H1 (cell line): ENCODE measurements around the gene MEX3B. TPM values are rescaled to one million over a fixed set of nuclear protein-coding genes. Genes with fewer than 3 reads are reported as not detected.

ENCODE experiments used
- CTCF ChIA-PET: fragments of 300-600 bp; sonication (Branson Sonifier 250); formaldehyde crosslinking; loops from one replicate; lab custom pipeline; 2021; ENCODE audit not compliant: partially characterized antibody; lab: Charles Lee
- POLR2A ChIA-PET: fragments of 300-600 bp; sonication (Branson Sonifier 250); formaldehyde crosslinking; loops from one replicate; lab custom pipeline; 2021; ENCODE audit warnings: inconsistent platforms; ENCODE audit not compliant: partially characterized antibody; lab: Charles Lee
- DNase-seq, 2 experiments: peaks; one replicate each; pipeline versions ENCODE4 v3.0.0 to v3.0.0-alpha.2; 2010 to 2022; ENCODE audit warnings: low spot score in 2 of 2, low read depth in 1 of 2, mixed read lengths in 1 of 2
- FAIRE-seq: peaks from 2 replicates; lab custom pipeline; 2011; peaks lifted over from hg19 to GRCh38; lab: Jason Lieb, UNC
- H2AFZ ChIP-seq: 2 replicates; pipeline ENCODE4 v1.8.1; 2012; ENCODE audit warnings: low read length, inconsistent platforms
- H2AK5ac ChIP-seq: 2 replicates; pipeline ENCODE4 v1.6.1; 2013; ENCODE audit warnings: low read depth, low read length
- H2BK120ac ChIP-seq: replicated peaks from 2 replicates; pipeline ENCODE3; 2013; ENCODE audit warnings: low read depth, low read length, inconsistent platforms
- H2BK12ac ChIP-seq: 2 replicates; pipeline ENCODE4 v1.6.1; 2013; ENCODE audit warnings: low read depth, low read length
- H2BK15ac ChIP-seq: 2 replicates; pipeline ENCODE4 v1.6.1; 2013; ENCODE audit warnings: low read length
- H2BK20ac ChIP-seq: 2 replicates; pipeline ENCODE4 v1.6.1; 2013; ENCODE audit warnings: low read length
- H2BK5ac ChIP-seq: 2 replicates; pipeline ENCODE4 v1.6.1; 2013; ENCODE audit warnings: low read depth, low read length
- H3K14ac ChIP-seq: 2 replicates; pipeline ENCODE4 v1.6.1; 2013; ENCODE audit warnings: inconsistent platforms; ENCODE audit not compliant: insufficient read length
- H3K18ac ChIP-seq: 2 replicates; pipeline ENCODE4 v1.6.1; 2013; ENCODE audit warnings: low read length; ENCODE audit errors: extremely low read depth
- H3K23ac ChIP-seq: 2 replicates; pipeline ENCODE4 v1.6.1; 2013; ENCODE audit warnings: inconsistent platforms; ENCODE audit not compliant: insufficient read length
- H3K23me2 ChIP-seq: 2 replicates; pipeline ENCODE4 v1.6.1; 2013; ENCODE audit warnings: low read depth, low read length
- H3K27ac ChIP-seq: 2 replicates; pipeline ENCODE4 v1.6.1; 2011; ENCODE audit warnings: low read depth, low read length, inconsistent platforms
- H3K27me3 ChIP-seq, 4 experiments: replicated peaks in 1 of 4; 1 replicate in 1 of 4; 2 replicates in 3 of 4; pipeline versions ENCODE4 v1.6.1 to v1.8.1; 2011 to 2013; ENCODE audit warnings: low read length in 3 of 4, mild to moderate bottlenecking in 3 of 4, inconsistent platforms in 2 of 4, mixed read lengths in 2 of 4, moderate library complexity in 1 of 4; ENCODE audit not compliant: control insufficient read depth in 3 of 4, insufficient read depth in 3 of 4; ENCODE audit errors: extremely low read depth in 1 of 4
- H3K36me3 ChIP-seq, 4 experiments: 2 replicates each; pipeline versions ENCODE4 v1.6.1 to v1.8.1; 2011 to 2013; ENCODE audit warnings: mild to moderate bottlenecking in 4 of 4, low read length in 3 of 4, moderate library complexity in 2 of 4, control low read depth in 1 of 4, inconsistent platforms in 1 of 4; ENCODE audit not compliant: insufficient read depth in 4 of 4, control insufficient read depth in 2 of 4
- H3K4ac ChIP-seq: replicated peaks from 2 replicates; pipeline ENCODE3; 2013; ENCODE audit warnings: low read length, low read depth, mixed read lengths, inconsistent platforms; ENCODE audit not compliant: insufficient read length
- H3K4me1 ChIP-seq, 4 experiments: replicated peaks in 1 of 4; 1 replicate in 1 of 4; 2 replicates in 3 of 4; pipeline versions ENCODE4 v1.6.1 to v1.8.1; 2011 to 2013; ENCODE audit warnings: low read length in 3 of 4, inconsistent platforms in 2 of 4, mixed read lengths in 1 of 4; ENCODE audit not compliant: insufficient read depth in 4 of 4, control insufficient read depth in 3 of 4
- H3K4me2 ChIP-seq, 2 experiments: 2 replicates each; pipeline versions ENCODE4 v1.6.1 to v1.8.1; 2011 to 2013; ENCODE audit warnings: low read depth in 2 of 2, low read length in 2 of 2, control low read depth in 1 of 2, inconsistent platforms in 1 of 2, mild to moderate bottlenecking in 1 of 2; ENCODE audit not compliant: insufficient read depth in 1 of 2
- H3K4me3 ChIP-seq, 4 experiments: fragments of 200-600, 300-600 bp in 1 of 4; sonication (generic), shearing (Covaris generic), sonication (Bioruptor Twin) in 1 of 4; 2 replicates each; pipeline versions ENCODE4 v1.5.1 to v1.8.1; 2011 to 2016; ENCODE audit warnings: low read length in 4 of 4, low read depth in 3 of 4, control low read depth in 2 of 4, inconsistent platforms in 2 of 4, mild to moderate bottlenecking in 2 of 4, mixed read lengths in 1 of 4, moderate library complexity in 1 of 4; ENCODE audit not compliant: insufficient read depth in 2 of 4; ENCODE audit errors: extremely low read depth in 1 of 4
- H3K56ac ChIP-seq: replicated peaks from 2 replicates; pipeline ENCODE3; 2013; ENCODE audit warnings: low read depth, mild to moderate bottlenecking, mixed read lengths, low read length, inconsistent platforms; ENCODE audit not compliant: insufficient read length
- H3K79me1 ChIP-seq: 2 replicates; pipeline ENCODE4 v1.6.1; 2013; ENCODE audit warnings: low read depth, low read length, control low read depth
- H3K79me2 ChIP-seq, 2 experiments: 2 replicates each; pipeline versions ENCODE4 v1.6.1 to v1.8.1; 2012 to 2013; ENCODE audit warnings: low read length in 2 of 2, mild to moderate bottlenecking in 2 of 2, inconsistent platforms in 1 of 2; ENCODE audit not compliant: insufficient read depth in 2 of 2, control insufficient read depth in 1 of 2
- H3K9ac ChIP-seq, 4 experiments: replicated peaks in 1 of 4; 1 replicate in 1 of 4; 2 replicates in 3 of 4; pipeline versions ENCODE4 v1.6.1 to v1.8.1; 2011 to 2013; ENCODE audit warnings: low read depth in 3 of 4, low read length in 3 of 4, control low read depth in 2 of 4, mild to moderate bottlenecking in 2 of 4, moderate library complexity in 2 of 4, inconsistent platforms in 1 of 4; ENCODE audit errors: extremely low read depth in 1 of 4
- H3K9me3 ChIP-seq, 2 experiments: 2 replicates each; pipeline versions ENCODE4 v1.6.1 to v1.8.1; 2012 to 2013; ENCODE audit warnings: mild to moderate bottlenecking in 2 of 2, moderate library complexity in 2 of 2, control low read depth in 1 of 2, inconsistent platforms in 1 of 2, low read depth in 1 of 2, low read length in 1 of 2, mixed read lengths in 1 of 2; ENCODE audit not compliant: insufficient read depth in 2 of 2
- H4K20me1 ChIP-seq, 2 experiments: replicated peaks in 1 of 2; 2 replicates each; pipeline versions ENCODE3 to v1.8.1; 2011 to 2013; ENCODE audit warnings: inconsistent platforms in 2 of 2, low read length in 2 of 2, mild to moderate bottlenecking in 1 of 2; ENCODE audit not compliant: insufficient read depth in 2 of 2, control insufficient read depth in 1 of 2
- H4K5ac ChIP-seq: 2 replicates; pipeline ENCODE4 v1.6.1; 2013; ENCODE audit warnings: low read length, low read depth, mixed read lengths, inconsistent platforms; ENCODE audit not compliant: insufficient read length
- H4K8ac ChIP-seq: 2 replicates; pipeline ENCODE4 v1.8.0; 2013; ENCODE audit warnings: mild to moderate bottlenecking, moderate library complexity, low read length, inconsistent platforms; ENCODE audit not compliant: insufficient read depth; ENCODE audit errors: extremely low read depth
- H4K91ac ChIP-seq: replicated peaks from 2 replicates; pipeline ENCODE3; 2013; ENCODE audit warnings: low read length, mixed read lengths, inconsistent platforms; ENCODE audit not compliant: insufficient read length
- ASH2L ChIP-seq: fragments of 200-600, 300-600 bp; sonication (generic); IDR thresholded peaks from one replicate; pipeline ENCODE4 v1.7.1; 2017; ENCODE audit warnings: low read length
- BACH1 ChIP-seq: IDR thresholded peaks from 2 replicates; pipeline ENCODE4 v1.6.1; 2012; ENCODE audit warnings: low read length, improper control_type of control experiment
- E2F6 ChIP-seq: IDR thresholded peaks from 2 replicates; pipeline ENCODE4 v1.6.1; 2012; ENCODE audit warnings: inconsistent platforms
- EZH2 ChIP-seq: fragments of 200-600 bp; sonication (generic); IDR thresholded peaks from 2 replicates; pipeline ENCODE4 v1.7.1; 2012; ENCODE audit warnings: low read depth, mild to moderate bottlenecking, moderate library complexity, low read length, inconsistent platforms; ENCODE audit not compliant: severe bottlenecking
- KDM4A ChIP-seq: IDR thresholded peaks from one replicate; pipeline ENCODE4 v1.7.1; 2012; ENCODE audit warnings: low read depth, mild to moderate bottlenecking, moderate library complexity, low read length, inconsistent platforms; ENCODE audit not compliant: severe bottlenecking
- MAX ChIP-seq: IDR thresholded peaks from 2 replicates; pipeline ENCODE4 v1.6.1; 2012; ENCODE audit warnings: inconsistent platforms
- RBBP5 ChIP-seq: IDR thresholded peaks from 2 replicates; pipeline ENCODE4 v1.7.1; 2012; ENCODE audit warnings: low read depth, mild to moderate bottlenecking, inconsistent platforms, low read length, moderate library complexity, borderline replicate concordance
- RXRA ChIP-seq: IDR thresholded peaks from 2 replicates; pipeline ENCODE4 v1.6.1; 2011; ENCODE audit warnings: low read depth, mild to moderate bottlenecking, low read length, moderate library complexity; ENCODE audit not compliant: insufficient read depth
- SP2 ChIP-seq: IDR thresholded peaks from 2 replicates; pipeline ENCODE4 v1.6.1; 2012; ENCODE audit warnings: mild to moderate bottlenecking, low read length, inconsistent platforms
- SUZ12 ChIP-seq: fragments of 200-600 bp; sonication (generic); IDR thresholded peaks from 2 replicates; pipeline ENCODE4 v1.6.1; 2012; ENCODE audit warnings: mild to moderate bottlenecking, inconsistent platforms, low read length, moderate library complexity, mixed read lengths
- TAF1 ChIP-seq: IDR thresholded peaks from 2 replicates; pipeline ENCODE4 v1.6.1; 2011; ENCODE audit warnings: mild to moderate bottlenecking, low read depth, low read length
- ZNF274 ChIP-seq: IDR thresholded peaks from 2 replicates; pipeline ENCODE4 v1.7.0; 2012; ENCODE audit warnings: low read length, borderline replicate concordance; ENCODE audit errors: extremely low read depth
- WGBS, 2 experiments: shearing (Covaris generic) in 1 of 2; methylation state at CpG; one replicate each; pipeline versions ENCODE4 v1.1.6 to v1.1.7; 2013 to 2015; ENCODE audit warnings: low lambda C conversion rate in 2 of 2, mixed read lengths in 2 of 2, inconsistent platforms in 1 of 2, low coverage in 1 of 2, missing lambda C conversion rate in 1 of 2; ENCODE audit not compliant: insufficient replicate concordance in 2 of 2, insufficient coverage in 1 of 2, insufficient read length in 1 of 2; ENCODE audit errors: extremely low coverage in 1 of 2, missing lambda C conversion rate in 1 of 2; 5-methylcytosine and 5-hydroxymethylcytosine counted together
- polyA plus RNA-seq, 7 experiments: library from polyadenylated mRNA; depleted of rRNA in 3 of 7; stranded (reverse) in 5 of 7; unstranded in 2 of 7; fragments of >200 nt in 5 of 7; fragments of 200-250 nt in 2 of 7; gene quantifications; 1 replicate in 5 of 7; 2 replicates in 1 of 7; 4 replicates in 1 of 7; pipeline versions ENCODE4 v1.2.1 to v1.2.3, GENCODE V29; 2011 to 2013; ENCODE audit warnings: missing spikeins in 2 of 7, mixed read lengths in 2 of 7
- total RNA-seq: library from RNA; stranded (reverse); fragmentation: NEBNext Ultra II Directional; extraction: Animal tissue kit (Norgen Biotek cat#: 25700); gene quantifications from 2 replicates; pipeline ENCODE4 v1.2.1, GENCODE V29; 2021

The MEX3B gene
- total and polyA plus RNA-seq, 2 of the 8 experiments (the other 6 are each of a cell fraction or from before 2014, with no cell fraction given): 8.0 to 15.9 TPM

GRCh38 chr15:82058026-82058425 is 12.2 kb upstream of the MEX3B start:
- peak overlapping the region; percentile 94 to 97 for H3K4me2 ChIP-seq
- H4K91ac ChIP-seq: peak overlapping the region; percentile 67
- H3K9me3 ChIP-seq: no peaks in the 10 kb centered on the region
- no peaks in the 10 kb centered on the region for H3K36me3 ChIP-seq
- peak overlapping the region; percentile 9 for H2BK20ac ChIP-seq
- H2BK5ac ChIP-seq: no peak overlapping the region
- H3K9ac ChIP-seq: peak overlapping the region in 1 of 4 experiments; percentile 63; a peak in 2 of 7 replicates
- no peaks in the 10 kb centered on the region for H3K79me2 ChIP-seq
- WGBS, 2 experiments: 4% methylated on average over 14 of the region's 14 CpGs; no CpG with 5 or more reads in 1 of the 2 experiments
- H2BK12ac ChIP-seq: peak overlapping the region; percentile 63; the same call in 1 of the 2 replicates
- DNase-seq (no peak), FAIRE-seq (peak; percentile 57)
- no peaks in the 10 kb centered on the region for H4K20me1 ChIP-seq
- H3K27me3 ChIP-seq: peaks cover 3 to 33% (median 24%) of the 10 kb centered on the region in 4 experiments
- H3K14ac ChIP-seq: peak overlapping the region; percentile 2
- no peak overlapping the region for H3K27ac ChIP-seq
- H2AFZ ChIP-seq: peak overlapping the region; percentile 65; the same call in 1 of the 2 replicates
- H3K23me2 ChIP-seq: peaks cover 16% of the 10 kb centered on the region; the same call in 1 of the 2 replicates
- no peak overlapping the region for H3K23ac ChIP-seq
- ChIA-PET POLR2A (interaction anchor here (1.1 to 3.8 kb wide), 4 partner anchors 10 to 18 kb away, joined by 3 to 19 read pairs (median 6); partner anchors contain the start of gene MEX3B), CTCF (interaction anchor here (0.6 to 1.9 kb wide), 5 partner anchors 9 to 61 kb away, joined by 3 to 7 read pairs (median 3); no protein-coding TSS in a partner anchor)
- H2AK5ac ChIP-seq: no peak overlapping the region
- H4K5ac ChIP-seq: no peak overlapping the region
- no peak overlapping the region for H2BK120ac ChIP-seq
- H3K79me1 ChIP-seq: no peaks in the 10 kb centered on the region
- H3K4ac ChIP-seq: no peak overlapping the region
- H3K56ac ChIP-seq: no peak overlapping the region
- H3K4me3 ChIP-seq: peak overlapping the region; percentile 31 to 63 (median 42); a peak in 6 of 8 replicates
- no peak overlapping the region for H4K8ac ChIP-seq
- H3K18ac ChIP-seq: peak overlapping the region; percentile 48; the same call in 1 of the 2 replicates
- H2BK15ac ChIP-seq: no peak overlapping the region
- H3K4me1 ChIP-seq: peaks cover 2 to 12% (median 12%) of the 10 kb centered on the region in 4 experiments; a peak in 6 of 7 replicates
- TF ChIP-seq ZNF274: no peak
- no peak for TF ChIP-seq BACH1
- no peak for TF ChIP-seq RXRA
- peak; percentile 43 for TF ChIP-seq KDM4A
- TF ChIP-seq SUZ12: peak; percentile 59; the same call in 1 of the 2 replicates
- TF ChIP-seq TAF1: no peak
- TF ChIP-seq SP2: no peak
- no peak for TF ChIP-seq RBBP5
- TF ChIP-seq EZH2: peak; percentile 28
- TF ChIP-seq MAX: no peak
- TF ChIP-seq ASH2L: no peak
- no peak for TF ChIP-seq E2F6
